Germinal center (tissue), 1 donor: ENCODE data around the gene SPSB1.

Source experiments
- DNase-seq: peaks from one replicate; pipeline ENCODE4 v3.0.0; 2012; ENCODE audit warnings: mixed read lengths, low spot score

Gene SPSB1

DNA sequence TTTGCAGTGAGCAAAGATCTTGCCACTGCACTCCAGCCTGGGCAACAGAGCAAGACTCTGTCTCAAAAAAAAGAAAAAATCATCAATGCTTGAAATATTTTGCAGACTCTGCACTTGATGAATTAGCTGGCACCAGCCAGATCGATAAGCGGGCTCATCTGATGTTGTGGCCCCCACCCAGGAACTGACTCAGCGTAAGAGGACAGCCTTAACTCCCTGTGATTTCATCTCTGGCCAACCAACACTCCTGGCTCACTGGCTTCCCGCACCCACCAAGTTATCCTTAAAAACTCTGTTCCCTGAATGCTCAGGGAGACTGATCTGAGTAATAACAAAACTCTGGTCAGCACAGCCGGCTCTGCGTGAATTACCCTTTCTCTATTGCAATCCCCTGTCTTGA, 98.9 kb downstream of the SPSB1 start:
- DNase-seq: no peak

DNA sequence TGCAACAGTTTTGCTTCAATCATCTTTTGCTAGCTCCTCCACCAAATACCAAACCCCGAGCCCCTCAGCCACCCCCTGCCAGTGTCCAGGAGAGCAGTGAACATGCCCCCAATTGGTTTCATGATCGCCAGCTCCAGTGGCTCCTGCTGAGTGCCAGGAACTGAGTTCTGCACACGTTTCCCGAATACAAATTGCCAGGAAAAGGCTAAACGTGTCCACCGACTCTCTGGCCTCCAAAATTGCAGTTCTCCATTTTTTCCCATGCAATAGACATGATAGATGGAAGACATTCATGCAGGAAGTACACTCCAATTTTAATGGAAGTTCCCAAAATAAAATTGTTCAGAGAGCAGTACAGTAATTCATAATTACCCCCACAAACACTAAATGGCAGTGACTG, 101.3 kb downstream of the SPSB1 start:
- DNase-seq: no peak

DNA sequence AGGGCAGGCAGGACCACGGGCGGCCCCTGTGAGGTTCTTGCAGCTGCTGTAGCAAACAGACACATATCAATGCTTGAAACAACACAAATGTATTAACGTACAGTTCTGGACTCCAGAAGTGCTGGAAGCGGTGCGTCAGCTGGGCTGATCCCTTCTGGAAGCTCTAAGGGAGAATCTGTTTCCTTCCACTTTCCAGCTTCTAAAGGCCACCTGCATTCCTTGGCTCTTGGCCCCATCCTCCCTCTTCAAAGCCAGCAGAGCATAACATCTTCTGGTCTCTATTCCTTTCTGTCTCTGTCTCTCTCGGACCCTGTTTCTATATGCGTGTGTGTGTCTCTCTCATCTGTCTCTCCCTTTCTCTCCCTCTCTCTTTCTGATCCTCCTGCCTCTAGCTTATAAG, 102.3 kb downstream of the SPSB1 start:
- DNase-seq: no peak

DNA sequence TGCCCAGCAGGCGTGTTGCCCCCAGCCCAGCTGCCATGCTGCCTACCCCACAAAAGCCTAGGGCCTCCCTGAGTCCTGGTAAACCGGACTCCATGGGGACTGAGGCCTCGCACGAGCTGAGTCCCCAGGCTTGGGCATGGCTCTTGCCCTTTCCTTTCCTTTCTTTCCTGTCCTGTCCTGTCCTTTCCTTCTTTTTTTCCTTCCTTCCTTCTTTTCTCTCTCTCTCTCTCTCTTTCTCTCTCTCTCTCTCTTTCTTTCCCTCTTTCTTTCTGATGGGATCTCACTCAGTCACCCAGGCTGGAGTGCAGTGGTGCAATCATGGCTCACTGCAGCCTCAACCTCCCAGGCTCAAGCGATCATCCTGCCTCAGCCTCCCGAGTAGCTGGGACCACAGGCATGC, 104.4 kb downstream of the SPSB1 start:
- no peak for DNase-seq

DNA sequence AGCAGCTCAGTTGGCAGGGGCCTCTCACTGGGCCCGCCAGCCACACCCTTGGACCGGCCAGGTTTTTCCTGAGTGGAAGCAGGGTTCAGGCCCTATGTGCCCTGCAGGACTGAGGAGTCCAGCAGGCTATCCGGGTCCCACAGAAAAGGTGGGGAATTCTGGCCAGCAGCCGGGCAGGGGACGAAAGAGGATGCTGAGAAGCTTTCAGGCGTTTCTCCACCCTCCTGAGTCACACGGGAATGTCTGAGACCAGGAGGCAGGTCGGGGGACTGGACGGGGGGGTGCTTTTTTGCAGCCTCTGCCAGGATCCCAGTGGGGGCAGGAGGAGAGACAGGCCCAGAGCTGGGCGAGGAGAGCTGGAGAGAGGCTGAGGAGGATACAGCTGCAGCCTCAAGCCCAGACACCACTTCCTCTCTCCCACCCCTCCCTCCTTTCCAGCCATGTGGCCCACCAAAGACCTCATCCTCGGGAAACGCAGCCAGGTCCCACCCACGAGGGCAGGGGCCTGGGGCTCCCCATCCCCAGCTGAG, 105.4 kb downstream of the SPSB1 start:
- DNase-seq: no peak

DNA sequence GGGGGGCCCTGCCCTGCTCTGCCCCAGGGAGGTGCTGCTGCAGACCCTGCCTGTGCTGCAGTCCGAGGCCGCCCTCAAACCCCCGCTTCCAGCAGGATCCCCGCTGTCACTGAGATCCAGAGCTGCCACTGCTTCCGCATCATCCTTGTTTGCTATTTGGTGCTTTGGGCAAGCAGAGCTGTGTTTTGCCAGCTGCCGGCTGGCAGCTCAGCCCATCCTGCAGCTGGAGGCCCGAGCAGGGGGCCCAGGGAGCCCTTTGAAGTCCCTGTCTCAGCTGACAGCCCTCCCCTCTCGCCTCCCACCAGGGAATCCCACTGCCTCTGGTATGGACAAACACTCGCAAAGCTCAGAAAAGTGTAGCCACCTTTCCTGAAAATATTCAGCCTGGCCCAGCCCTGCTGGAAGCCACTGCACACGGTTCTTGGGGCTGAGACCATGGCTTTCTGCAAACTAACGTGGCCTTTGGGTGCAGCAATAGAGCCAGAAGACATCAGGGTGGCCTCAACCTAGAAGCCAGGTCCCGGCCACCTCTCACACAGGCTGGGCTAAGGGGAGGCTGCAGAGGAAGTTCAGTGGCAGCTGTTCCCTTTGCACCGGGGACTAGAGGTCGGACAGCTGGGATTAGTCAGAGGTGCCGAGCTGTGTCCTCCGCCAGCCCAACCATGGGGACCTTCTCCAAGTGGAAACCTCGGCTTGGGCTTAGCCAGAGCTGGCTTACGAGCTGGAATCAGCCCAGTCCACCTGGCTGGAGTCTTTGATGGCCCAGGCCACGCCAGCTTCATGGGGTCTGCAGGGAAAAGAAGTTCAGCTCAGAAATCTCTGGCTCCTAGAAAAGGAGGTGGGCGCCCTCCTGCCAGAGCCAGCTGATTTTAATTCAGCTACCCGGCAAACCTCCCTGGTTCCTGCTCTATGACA, 107.1 kb downstream of the SPSB1 start:
- no peak for DNase-seq

DNA sequence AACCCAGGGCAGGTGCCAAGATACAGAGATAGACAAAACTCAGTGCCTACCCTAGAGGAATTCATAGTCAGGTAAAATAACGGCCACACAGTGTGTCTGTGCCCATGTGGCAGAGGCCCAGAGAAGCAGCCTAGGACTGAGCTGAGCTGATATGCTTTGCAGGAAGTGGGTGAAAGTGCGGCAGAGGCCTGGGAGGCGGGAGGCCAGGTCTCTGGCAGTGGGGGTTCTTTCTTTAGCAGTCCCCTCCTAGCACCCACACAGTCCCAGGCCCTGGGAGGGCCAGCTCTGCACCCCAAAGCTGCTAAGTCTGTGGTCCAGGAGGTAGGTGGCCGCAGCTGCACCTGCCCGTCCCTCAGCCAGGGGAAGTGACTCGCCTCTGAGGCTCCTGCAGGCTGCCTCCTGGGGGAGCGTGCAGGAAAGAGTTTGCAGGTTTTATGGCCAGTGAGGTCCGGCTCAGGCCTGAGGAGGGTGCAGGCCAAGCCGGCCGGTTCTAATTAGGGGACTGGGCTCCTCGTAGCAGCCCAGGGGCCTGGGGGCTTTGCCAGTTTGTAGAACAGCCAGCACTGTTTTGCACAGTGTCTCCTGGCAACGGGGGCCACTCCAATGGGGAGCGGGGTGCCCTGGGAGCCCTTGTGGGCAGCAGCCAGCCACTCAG, 107.9 kb downstream of the SPSB1 start:
- no peak for DNase-seq

DNA sequence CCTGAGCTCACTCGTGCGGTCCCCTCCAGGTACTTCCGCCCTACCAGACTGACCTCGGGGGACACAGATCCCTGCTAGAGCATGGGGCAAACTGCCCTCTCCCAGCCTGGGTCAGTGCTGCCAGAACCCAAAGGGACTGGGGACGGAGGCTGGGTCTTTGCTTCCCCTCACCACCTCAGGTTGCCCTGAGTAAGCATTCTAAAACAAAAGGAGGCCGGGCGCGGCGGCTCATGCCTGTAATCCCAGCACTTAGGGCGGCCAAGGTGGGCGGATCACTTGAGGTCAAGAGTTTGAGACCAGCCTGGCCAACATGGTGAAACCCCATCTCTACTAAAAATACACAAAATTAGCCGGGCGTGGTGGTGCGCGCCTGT, 108.4 kb downstream of the SPSB1 start:
- no peak for DNase-seq

DNA sequence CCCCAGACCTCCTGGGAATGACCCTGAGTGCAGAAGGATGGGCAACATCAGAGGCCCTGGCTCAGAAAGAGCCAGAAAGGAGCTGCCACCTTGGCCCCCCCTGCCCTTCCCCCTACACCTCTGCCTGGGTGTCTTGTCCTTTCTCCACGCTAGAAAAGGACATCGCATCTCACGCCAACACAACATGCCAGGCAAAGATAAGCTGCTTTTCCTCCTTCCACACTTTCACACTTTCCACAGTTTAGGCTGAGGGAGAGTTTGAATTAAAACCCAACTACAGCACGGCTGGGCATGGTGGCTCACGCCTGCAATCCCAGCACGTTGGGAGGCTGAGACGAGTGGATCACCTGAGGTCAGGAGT, 109.5 kb downstream of the SPSB1 start:
- no peak for DNase-seq

DNA sequence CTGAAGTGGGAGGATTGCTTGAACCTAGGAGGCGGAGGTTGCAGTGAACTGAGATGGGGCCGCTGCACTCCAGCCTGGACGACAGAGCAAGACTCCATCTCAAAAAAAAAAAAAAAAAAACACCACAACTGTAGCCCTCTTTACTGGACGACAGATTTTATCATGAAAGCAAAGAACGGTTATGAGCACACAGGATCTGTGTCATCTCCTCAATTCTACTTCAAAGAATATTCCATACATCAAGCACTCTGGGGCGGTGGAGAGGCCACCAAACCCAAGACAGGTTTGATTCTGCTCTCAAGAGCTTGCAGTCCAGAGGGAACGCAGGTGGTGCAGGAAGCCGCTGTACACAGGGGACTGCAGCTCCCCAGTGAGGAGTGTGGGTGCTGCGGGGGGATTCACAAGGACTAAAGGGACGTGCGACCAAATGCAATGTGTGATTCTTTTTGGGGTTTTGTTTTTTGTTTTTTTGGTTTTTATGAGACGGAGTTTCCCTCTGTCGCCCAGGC, 110.1 kb downstream of the SPSB1 start:
- no peak for DNase-seq

DNA sequence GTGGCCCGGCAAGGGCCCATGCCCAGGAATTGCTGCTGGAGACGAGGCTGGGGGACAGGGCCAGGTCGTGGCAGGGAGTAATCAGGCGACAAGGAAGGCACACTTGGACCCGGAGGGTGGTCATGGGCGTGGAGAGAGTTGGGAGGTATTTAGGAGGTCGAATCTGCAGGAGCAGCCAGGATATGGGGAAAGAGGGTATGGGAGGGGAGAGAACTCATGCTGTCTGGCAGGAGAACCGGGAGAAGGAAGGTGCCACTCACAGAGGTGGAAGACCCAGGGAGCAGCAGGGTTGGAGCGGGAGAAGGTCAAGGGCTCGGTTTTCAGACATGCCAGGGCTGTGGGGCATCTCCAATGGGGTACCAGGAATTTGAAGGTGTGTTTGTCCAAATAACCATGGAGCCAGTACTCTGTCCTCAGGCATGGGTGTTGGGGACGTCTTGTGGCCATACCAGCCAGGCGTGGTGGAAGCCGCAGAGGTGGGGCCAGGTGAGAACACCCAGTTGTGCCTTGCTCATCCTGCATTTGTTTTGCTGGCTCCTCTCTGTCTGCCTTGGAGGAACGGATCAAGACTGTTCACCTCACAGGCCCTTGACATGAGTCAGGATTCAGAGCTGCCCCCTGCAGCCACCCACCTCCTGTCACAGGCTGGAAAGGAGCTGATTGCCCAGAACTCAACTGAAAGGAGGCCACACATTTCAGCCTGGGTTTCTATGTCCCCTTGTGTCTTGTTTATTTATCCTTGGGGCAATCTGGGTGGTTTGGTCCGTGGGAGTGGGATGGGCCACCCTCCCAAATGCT, 111.6 kb downstream of the SPSB1 start:
- no peak for DNase-seq

DNA sequence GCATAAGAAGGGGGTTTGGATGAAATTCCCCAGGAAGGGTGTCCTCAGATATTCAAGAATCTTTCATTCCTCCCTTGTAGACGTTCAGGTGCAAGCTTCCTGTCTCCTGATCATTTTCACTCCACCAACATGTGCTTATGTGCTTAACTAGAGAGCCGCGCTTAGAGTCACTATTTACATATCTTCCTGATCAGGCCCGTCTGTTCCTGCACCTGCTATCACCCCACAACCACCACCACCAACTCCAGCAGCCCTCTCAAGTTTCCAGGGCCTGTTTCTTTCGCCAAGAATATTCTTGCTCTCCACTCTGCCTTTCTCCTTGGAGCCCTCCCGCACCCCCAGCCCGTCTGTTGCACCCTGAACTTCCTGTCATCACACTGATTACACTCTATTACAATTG, 113.4 kb downstream of the SPSB1 start:
- peak; percentile 62 for DNase-seq

DNA sequence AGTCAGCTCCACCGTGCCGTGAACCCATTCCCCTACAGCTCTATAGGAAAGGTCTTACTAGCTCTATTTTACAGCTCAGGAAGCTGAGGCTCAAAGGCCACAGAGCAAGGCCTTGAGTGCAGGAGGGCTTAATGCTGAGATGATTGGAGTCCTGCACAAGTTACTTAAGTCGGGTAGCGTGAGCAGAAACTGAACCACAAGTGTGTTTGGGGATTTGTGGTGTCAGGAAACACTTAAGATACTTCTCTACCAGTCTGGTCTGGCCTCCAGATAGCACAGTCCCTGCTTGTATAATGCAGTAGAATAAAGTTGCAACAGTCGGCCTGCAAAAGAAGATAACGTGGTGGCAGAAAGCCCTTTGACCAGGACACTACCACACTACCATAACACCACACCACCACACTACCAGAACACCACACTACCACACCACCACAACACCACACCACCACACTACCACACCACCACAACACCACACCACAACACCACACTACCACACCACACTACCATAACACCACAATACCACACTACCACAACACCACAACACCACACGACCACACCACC, 118.1 kb downstream of the SPSB1 start:
- no peak for DNase-seq

DNA sequence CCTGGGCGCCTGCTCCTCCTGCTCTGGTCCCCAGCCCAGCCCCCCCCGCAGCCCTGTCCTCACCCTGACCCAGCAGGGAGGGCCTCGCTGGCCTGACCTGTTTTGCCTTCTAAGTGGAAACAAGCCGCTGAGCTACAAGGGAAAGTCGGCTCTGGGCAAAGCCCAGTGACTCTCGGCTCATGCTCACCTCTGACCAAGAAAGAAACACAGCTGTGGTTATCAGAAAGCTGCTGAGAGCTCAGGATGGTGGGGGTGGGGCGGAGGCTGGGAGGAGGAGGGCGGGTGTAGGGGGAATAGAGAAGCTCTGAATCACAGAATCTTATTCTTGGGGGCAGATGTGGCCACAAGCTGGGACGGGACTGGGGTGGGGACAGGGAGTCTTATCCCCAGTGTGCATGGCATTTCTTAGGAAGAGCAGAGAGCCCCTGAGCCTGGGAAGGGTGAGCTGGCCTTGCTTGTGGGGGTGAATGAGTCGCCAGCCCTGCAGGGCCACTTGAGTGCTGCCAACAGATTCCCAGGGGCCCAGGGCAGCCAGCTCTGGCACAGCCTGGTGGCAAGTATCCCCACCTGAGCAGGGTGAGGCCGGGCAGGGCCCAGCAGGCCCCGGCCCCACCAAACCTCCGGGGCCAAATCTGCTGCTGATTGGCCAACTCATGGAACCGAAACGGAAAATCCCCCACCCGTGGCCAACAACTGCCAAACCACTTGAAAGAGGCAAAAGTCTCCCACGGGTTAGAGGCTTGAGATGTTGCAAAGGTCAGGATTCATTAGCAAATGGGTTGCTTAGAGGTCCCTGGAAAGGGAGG, 120.6 kb downstream of the SPSB1 start:
- DNase-seq: peak; percentile 84

DNA sequence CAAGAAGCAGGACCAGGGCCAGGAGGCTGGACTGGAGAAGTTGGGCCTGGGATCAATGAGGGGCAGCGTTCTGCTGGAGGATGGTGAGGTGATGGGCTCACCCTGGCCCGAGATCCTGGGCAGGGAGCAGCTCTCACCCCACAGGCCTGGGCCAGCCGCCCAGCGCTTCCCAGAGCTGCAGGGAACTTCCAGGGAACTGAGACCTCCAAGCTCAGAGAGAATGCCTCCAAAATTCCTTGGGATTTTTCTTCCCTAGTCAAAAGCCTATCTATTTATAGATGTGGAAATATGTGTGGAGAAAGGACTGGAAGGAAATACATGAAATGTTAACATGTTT, 121.2 kb downstream of the SPSB1 start:
- DNase-seq: no peak

DNA sequence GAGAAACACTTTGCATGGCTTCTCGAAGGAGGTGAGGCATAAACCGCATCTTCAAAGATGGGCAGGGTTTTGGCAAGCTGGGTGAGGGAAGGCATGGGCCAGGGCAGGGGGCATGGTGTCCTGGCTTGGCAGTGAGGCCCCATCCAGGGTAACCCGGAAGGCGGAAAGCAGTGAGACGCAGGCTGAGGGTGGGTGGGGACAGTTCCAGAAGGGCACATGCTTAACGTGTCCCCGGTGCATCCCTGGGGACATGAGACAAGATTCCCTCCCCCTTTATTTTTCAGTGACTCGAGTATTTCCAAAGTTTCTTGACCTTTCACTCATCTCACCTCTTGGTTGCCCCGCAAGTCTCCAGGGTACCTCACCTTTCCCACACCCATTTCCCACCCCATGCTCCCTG, 123.8 kb downstream of the SPSB1 start:
- DNase-seq: no peak

DNA sequence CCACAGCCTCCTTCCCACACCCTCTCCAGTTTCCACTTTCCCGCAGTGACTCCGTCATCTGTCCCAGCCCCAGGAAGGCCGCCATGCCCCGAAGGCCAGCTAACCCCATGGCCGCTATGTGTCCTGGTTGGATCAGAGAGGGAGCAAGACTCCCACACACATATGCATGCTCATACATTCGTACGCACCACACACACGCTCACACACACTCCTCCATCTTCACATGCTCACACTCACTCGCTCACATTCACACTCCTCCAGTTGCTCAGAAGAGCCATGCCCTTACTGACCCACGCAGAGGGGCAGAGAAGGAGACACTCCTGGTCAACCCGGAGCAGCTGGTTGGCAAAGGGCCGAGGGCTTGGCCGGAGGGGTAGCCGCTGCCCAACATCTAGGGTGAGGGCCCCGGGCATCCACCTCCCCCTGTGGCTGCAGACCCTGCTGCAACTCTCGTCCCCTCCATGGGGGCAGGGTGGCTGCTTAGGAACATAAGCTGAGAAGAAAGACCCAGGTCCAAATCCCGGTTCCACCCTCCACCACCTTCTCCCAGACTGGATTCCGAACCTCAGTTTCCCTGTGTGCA, 124.3 kb downstream of the SPSB1 start:
- DNase-seq: no peak

DNA sequence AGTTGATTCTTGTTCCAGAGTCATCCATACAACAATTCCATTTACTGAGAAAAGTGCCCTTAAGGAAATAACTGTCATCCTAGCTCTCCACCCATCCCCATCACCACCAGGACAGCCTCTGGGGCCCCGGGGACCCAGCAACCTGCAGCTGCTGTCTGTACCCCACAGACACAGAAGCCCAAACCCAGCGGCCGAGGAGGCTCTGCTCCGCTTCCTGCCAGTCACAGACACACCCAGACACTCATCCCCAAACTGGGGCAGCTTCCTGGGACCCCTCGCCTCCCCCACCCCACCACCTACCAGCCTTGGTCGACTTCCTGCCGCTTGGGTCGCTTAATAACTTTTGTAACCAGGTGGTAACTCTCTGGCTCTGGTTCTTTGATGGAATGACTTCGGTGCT, 125.0 kb downstream of the SPSB1 start:
- DNase-seq: peak; percentile 54

DNA sequence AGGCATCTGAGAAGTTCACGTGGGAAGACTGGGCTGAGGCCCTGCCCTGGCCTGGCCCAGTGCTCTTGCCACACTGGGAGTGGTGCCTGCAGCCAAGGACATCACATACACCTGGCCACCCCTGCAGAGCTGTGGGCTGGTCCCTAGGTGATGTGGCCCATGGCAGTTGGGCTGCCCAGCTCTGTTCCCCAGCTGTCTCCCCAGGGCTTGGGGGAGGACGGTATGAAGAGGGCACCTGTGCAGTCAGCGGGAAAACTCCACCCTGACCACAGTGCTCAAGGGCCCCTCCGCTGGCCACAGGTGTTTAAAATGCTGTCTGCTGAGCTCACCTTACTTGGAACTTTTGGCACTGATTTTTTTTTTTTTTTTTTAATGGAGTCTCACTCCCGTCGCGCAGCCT, 126.2 kb downstream of the SPSB1 start:
- DNase-seq: no peak
